NCI-H2227 (cell line): ENCODE data around the gene NAXD.
"Not testable (repeated sequence)": the region's sequence is repeated elsewhere in the genome, so short reads cannot be mapped to it uniquely, and the experiment has no call there.

ENCODE experiments used
- DNase-seq: peaks from one replicate; lab custom pipeline; 2025; ENCODE audit not compliant: unreplicated experiment; lab: John Stamatoyannopoulos, UW

Gene NAXD

GRCh38 chr13:110615322-110616102 is at the start of gene NAXD:
TSS of gene NAXD (plus strand) at chr13:110615545. CDS start at chr13:110615602, 57 bp downstream.
- peak; percentile 93 for DNase-seq

GRCh38 chr13:110566171-110566570 is 49.2 kb upstream of the NAXD start:
- DNase-seq = no peak

- no peak for DNase-seq
Observed at GRCh38 chr13:110568612-110569011, 46.7 kb upstream of the NAXD start.

GRCh38 chr13:110569962-110570361 is 45.4 kb upstream of the NAXD start:
- DNase-seq = not testable (repeated sequence)

- DNase-seq = no peak
Observed at GRCh38 chr13:110570886-110571285, 44.5 kb upstream of the NAXD start.

- DNase-seq = no peak
Observed at GRCh38 chr13:110571896-110572777, 43.2 kb upstream of the NAXD start.

GRCh38 chr13:110572778-110573118 is 42.6 kb upstream of the NAXD start:
- no peak for DNase-seq

GRCh38 chr13:110574161-110574560 is 41.2 kb upstream of the NAXD start:
- DNase-seq = no peak

GRCh38 chr13:110575322-110576069 is 39.8 kb upstream of the NAXD start:
- no peak for DNase-seq

- no peak for DNase-seq
Observed at GRCh38 chr13:110576070-110576394, 39.3 kb upstream of the NAXD start.

- DNase-seq = no peak
Observed at GRCh38 chr13:110576736-110577476, 38.4 kb upstream of the NAXD start.

- DNase-seq = no peak
Observed at GRCh38 chr13:110578363-110578762, 37.0 kb upstream of the NAXD start.

- no peak for DNase-seq
Observed at GRCh38 chr13:110580800-110581199, 34.5 kb upstream of the NAXD start.

GRCh38 chr13:110581506-110582185 is 33.7 kb upstream of the NAXD start:
- DNase-seq = no peak

- no peak for DNase-seq
Observed at GRCh38 chr13:110582421-110582954, 32.9 kb upstream of the NAXD start.

- DNase-seq = no peak
Observed at GRCh38 chr13:110583178-110583865, 32.0 kb upstream of the NAXD start.

GRCh38 chr13:110589793-110590390 is 25.5 kb upstream of the NAXD start:
- DNase-seq = no peak

- no peak for DNase-seq
Observed at GRCh38 chr13:110590577-110590976, 24.8 kb upstream of the NAXD start.

- no peak for DNase-seq
Observed at GRCh38 chr13:110592665-110593064, 22.7 kb upstream of the NAXD start.
